HG03135 (cell line): ENCODE measurements around the gene TSR3.

Source experiments
- ATAC-seq: cut with Tn5 transposase; IDR thresholded peaks from one replicate; pipeline ENCODE4 v1.9.1; 2021; ENCODE audit warnings: mild to moderate bottlenecking, moderate library complexity; ENCODE audit not compliant: unreplicated experiment

Gene TSR3

DNA sequence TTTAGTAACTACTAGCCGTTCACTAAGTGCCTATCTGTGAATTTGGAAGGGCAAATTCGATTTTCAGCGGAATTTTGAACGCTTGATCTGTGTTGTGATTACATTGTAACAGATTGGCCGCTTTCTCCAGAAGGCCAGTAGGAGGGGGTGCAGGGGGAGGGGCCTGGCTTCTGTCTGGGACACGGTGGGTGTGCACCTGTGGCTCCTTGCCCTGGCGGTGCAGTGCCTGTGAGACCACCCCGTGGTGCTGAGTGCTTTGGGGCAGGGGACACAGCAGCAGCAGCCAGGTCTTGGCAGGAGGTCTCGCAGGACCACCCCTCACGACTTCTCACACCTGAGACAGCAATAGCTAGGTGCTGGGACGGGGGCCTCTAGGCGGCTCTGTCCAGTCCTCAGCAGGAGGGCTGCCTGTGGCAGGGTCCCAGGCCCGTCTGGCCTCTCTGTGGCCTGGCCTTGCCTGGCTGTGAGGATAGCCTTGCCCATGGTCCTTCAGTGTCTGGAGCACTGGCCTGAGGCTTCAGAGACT is 40.4 kb downstream of the TSR3 start:
- ATAC-seq = no peak

DNA sequence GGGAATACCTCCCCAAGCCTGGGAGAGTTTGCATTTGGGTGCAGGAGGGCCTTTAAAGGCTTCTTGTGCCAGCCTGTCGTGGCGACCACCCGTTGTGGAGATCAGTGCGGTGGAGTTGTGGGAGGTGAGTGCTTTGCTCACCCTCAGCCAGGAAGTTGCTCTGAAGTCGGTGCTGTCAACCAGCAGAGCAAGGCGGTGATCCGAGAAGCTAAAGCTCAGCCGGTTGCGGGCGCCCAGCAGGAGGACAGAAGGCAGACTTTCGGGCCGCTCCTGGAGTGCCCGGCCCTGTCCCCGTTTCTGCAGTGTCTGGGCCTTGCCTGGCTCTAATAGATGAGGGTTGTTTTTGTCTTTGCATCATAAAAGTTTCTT is 40.9 kb downstream of the TSR3 start:
- ATAC-seq = no peak

DNA sequence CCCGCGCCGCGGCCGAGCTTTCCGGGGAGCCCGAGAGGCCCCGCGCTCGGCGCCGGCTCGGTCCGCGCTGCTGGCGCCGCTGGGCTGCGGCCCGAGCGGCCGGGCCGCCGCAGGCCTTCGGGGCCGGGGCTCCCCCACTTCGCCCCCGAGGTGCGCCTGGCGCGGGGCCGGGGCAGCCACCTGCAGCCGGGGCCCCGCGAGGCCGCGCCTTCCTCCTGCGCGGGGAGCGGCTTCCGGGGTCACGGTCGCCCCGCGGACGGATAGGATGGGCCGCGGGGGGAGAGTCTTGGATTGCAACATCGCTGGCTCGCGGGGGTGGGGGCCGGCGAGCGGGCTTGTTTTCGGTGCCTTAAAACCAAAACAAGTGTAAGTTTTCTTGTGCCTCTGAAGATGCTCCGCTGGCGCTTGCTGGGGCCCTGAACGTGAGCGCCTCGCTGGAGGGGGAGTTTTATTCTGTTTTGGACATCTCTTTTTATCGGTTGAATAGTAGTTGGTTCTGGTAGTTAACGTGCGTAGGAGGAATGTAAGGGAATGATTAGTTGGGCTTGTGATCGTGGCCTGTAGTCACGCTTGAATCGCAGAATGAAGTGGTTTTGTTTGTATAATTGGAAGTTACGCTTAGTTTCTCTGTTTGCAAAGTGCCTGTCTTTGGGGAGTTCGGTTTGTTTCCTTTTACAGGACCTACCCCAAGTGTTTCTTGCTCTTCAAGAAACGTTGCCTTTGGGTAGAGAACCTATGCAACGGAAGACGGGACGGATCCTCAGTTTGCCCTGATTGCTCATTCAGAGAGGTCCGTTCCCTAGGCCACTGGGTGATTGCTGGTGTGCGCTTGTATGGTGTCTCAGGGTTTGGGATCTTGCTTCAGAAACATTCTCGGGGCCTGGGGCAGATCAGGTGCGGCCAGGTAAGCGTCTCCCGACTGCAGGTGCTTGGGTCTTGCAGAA is 41.5 kb downstream of the TSR3 start:
- peak; percentile 23 for ATAC-seq

DNA sequence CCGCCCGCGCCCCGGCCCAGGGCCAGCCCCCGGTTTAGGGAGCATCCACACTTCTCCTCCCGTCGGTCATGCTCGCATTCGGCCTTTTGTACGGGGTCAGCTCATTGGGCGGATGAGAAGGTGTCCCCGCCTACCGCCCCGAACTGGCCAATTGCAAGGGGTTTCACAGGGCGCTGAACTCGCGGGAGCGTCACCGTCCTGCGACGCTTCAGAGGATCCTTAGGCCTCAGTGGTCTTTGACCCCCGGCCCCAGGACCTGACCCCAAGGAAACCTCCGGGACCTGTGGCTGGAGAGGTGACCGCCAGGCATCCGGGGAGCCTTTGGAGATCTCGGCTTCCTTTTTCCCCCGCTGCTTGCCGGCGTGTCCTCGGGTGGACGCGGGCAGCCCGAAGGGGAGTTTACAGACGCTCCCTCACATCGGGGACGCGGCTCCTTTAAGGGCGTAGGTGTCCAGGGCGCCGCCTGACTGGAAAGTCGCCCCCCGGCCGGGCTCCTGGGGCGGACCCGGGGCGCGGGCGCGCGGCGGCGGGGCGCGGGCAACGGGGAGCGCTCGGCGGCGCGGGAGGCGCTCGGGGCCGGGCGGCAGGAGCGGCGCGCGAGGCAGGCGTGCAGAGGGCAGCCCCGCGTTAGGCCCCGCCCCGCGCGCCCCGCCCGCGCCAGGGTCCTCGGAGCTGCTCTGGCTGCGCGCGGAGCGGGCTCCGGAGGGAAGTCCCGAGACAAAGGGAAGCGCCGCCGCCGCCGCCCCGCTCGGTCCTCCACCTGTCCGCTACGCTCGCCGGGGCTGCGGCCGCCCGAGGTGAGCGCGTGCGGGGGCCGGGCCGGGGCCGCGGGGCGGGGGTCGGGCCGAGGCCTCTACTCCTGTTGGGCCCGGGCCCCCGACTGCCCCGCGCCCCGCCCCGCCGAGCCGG is 42.4 kb downstream of the TSR3 start, which contains the start of gene UBE2I:
TSS of gene UBE2I (plus strand) at position 660 of the 909 bp plus-strand sequence. CDS start 4,395 bp downstream, outside the sequence.
- peak; percentile 64 for ATAC-seq

DNA sequence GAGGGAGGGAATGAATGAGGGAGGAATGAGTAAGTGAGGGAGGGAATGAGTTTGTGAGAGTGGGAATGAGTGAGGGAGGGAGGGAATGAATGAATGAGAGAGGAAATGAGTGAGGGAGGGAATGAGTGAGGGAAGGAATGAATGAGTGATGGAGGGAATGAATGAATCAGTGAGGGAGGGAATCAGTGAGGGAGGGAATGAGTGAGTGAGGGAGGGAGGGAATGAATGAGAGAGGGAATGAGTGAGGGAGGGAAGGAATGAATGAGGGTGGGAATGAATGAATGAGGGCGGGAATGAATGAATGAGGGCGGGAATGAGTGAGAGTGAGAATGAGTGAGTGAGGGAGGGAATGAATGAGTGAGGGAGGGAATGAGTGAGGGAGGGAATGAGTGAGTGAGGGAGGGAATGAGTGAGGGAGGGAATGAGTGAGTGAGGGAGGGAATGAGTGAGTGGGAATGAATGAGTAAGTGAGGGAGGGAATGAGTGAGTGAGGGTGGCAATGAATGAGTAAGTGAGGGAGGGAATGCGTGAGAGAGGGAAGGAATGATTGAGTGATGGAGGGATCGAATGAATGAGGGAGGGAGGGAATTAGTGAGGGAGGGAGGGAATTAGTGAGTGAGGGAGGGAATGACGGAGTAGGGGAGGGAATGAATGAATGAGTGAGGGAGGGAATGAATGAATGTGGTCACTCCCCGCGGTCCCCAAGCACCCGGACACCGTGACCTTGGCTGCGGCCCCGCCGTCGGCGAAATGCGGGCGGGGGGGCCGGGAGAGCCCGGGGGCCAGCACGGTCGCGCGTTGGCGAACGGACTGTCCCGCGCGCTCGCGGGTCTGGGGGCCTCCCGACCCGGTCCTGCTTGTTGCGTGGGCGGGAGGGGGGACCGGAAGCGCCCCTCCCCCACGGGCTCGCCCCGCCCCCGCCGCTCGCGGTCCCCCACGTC is 43.4 kb downstream of the TSR3 start:
- peak; percentile 6 for ATAC-seq

DNA sequence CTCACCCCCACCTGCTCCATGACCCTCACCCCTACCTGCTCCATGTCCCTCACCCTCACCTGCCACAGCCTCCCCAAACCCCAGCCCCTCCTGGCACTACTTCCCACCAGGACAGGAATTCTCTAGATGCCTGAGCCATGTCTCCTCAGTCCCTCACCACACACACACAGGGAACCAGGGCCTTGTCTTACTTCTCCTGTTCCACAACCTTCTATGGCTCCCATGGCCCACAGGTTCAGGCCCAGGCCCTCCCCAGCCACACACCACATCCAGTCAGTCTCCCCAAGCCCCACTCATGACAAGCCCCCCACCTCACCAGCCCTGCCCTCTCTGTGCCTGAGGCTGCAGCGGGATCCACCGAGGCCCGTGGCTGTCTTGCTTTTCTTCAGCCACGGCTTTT is 45.3 kb downstream of the TSR3 start:
- ATAC-seq = no peak

DNA sequence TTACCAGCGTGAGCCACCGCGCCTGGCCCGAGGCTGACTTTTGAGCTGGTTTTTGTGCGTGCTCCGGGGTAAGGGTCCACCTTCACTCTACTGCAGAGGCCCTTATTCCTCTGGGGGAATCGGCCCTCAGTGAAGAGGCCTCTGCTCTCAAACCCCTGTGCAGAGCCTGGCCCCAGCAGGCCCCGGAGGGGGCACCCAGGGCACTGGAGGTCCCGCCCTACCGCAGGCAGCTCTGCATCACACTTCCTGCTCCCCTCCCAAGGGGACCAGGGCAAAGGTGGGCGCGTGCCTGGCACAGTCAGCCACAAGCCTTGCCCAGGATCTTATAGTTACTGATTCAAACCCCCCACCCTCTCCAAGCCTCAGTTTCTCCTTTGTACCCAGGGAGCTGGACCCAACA is 45.9 kb downstream of the TSR3 start:
- ATAC-seq = no peak

DNA sequence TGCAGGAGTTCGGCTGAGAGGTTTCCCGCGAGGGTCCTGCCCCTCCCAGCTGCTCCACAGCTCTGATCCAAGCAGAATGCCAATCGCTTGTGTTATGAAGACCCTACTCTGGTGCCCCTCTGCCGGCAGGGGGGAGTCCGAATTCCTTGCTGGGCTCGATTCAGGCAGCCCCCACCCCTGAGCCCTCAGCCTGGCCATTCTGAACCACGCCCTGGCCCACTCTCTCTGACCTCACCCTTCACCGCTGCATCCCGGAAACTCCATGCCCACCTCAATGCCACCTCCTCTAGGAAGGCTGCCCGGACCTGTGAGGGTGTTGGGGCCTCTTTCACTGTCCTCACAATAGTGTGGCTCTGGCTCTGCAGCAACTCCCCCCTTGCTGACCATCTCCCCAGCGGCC is 50.1 kb downstream of the TSR3 start:
- ATAC-seq = no peak

DNA sequence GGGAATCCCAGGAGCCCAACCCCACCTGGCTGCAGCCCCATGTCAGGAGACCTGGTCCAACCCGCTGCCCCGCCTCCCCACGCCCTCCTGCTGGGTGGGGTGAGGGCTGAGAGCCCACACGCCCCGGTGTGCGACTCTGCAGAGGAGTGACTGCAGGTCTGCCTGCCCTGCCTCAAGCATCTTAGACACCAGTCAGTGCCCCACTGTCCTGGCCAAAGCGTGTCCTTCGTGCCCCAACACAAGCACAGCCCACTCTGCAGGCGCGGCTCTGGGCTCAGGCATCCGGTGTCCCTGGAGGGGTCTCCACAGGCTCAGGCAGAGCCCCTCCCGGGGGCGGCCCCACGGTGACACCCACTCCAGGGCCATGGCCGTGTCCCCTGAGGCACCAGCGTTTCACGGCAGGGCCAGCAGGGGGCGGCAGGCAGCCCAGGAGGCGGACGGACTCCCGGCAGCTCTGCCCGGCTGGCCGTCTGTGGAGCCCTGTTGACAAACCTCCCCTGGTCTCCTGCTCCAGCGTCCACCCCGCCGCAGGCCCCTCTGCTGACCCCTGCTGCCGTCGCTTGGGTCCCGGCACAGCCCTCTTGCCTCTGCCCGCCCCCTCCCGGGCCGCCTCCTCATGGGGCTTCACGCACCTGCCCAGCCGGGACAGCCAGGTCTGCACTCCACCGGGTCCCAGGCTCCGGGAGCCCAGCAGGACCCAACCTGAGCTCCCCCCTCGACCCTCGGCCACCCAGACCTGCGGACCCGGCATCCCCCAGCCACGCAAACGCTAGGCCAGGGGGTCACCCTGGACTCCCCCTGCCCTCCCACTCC is 50.8 kb downstream of the TSR3 start:
- ATAC-seq = no peak

DNA sequence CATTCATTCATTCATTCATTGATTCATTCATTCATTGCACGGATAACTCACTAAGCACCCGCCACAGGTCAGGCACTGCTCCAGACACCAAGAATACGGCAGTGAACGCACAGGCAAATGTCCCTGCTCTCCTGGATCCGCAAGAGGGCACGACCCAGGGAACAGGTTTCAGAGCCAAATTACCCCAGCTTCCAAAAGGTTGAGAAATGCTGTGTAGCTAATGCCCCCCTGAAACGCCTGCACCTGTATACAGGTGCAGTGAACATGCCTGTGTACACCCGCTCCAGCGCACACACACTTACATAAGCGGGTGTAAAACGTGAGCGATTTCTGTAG is 51.8 kb downstream of the TSR3 start:
- no peak for ATAC-seq
